Endometrial microvascular endothelial cells (primary cell): ENCODE data around the gene FASN. TPM values are rescaled to one million over a fixed set of nuclear protein-coding genes. Genes with fewer than 3 reads are reported as not detected.

Source experiments
- in situ Hi-C: cut with HindIII; loops from 2 replicates; pipeline ENCODE4 v1.10.0; 2017; ENCODE audit warnings: low sequenced_read_pairs, low pct_unique_long_range_greater_than_20kb; ENCODE audit errors: inconsistent ontology term
- total RNA-seq: library from RNA; depleted of rRNA; stranded (reverse); fragments of >200 nt; gene quantifications from one replicate; pipeline ENCODE4 v1.2.3, GENCODE V29; 2015; ENCODE audit errors: inconsistent ontology term

FASN gene
- total RNA-seq, 1 donor from 2014 or later = 76.7 TPM

GRCh38 chr17:82080789-82081464, 17.1 kb downstream of the FASN start:
- in situ Hi-C loops = no loop called here

GRCh38 chr17:82080048-82080788, 17.8 kb downstream of the FASN start:
- in situ Hi-C loops = no loop called here

- in situ Hi-C loops = no loop called here
Measured at GRCh38 chr17:82079001-82079677, 18.9 kb downstream of the FASN start.

DNA sequence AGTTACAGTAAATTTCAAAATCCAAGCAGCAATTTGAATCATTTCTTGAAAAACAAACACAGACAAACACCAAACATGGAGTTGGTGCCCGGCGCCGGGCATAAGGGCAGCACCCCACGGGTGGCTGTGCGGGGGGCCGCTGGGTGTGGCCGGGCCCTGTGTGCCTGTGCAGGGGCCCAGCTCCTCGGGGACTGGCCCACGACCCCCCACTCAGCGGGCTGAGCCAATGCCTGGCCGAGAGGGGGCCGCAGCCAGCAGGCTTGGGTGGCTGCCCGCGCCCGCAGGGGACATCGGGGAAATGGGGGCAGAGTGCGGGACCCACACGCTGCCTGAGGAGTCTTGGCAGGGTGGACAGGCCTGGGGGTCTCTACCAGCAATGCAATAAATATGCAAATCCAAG, 19.6 kb downstream of the FASN start:
- in situ Hi-C loops = no loop called here

- in situ Hi-C loops = no loop called here
Measured at GRCh38 chr17:82077617-82078358, 20.2 kb downstream of the FASN start.

DNA sequence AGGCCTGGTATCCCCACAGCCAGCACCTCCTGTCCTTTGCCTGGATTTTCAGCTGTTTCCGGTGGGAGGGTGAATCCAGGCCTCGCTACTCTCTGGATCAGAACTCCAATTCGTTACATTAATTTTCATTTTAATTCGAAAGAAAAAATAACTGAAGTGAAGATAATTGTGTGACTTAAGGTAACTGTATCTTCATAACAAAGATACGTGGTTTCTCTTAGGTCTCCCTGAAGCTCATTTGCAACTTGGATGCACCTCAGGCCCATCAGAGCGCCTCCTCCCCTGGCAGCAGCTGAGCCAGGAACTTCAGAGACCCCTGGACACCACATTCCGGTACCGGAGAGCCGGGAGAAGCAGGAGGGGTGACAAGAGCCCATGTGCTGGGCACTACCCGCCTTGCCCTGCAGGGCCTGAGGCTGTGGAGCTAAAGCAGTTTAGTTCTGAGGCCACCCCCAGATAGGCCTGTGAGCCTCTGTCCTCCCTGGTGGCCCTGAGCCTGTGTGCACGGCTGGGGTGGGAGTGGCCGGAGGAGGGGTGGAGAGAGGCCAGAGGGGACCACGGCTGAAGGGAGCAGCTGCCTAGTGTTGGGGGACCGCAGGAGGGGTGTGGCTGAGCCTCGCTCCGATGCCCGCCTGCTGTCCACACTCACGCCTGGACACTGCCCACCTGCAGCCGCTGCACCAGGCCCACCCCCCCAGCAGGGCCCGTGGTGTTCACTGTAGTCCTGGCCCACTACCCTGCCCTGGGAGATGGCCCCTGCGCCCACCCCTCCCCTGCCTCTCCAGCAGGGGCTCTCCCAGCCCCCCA, 21.0 kb downstream of the FASN start:
- in situ Hi-C loops = no loop called here

DNA sequence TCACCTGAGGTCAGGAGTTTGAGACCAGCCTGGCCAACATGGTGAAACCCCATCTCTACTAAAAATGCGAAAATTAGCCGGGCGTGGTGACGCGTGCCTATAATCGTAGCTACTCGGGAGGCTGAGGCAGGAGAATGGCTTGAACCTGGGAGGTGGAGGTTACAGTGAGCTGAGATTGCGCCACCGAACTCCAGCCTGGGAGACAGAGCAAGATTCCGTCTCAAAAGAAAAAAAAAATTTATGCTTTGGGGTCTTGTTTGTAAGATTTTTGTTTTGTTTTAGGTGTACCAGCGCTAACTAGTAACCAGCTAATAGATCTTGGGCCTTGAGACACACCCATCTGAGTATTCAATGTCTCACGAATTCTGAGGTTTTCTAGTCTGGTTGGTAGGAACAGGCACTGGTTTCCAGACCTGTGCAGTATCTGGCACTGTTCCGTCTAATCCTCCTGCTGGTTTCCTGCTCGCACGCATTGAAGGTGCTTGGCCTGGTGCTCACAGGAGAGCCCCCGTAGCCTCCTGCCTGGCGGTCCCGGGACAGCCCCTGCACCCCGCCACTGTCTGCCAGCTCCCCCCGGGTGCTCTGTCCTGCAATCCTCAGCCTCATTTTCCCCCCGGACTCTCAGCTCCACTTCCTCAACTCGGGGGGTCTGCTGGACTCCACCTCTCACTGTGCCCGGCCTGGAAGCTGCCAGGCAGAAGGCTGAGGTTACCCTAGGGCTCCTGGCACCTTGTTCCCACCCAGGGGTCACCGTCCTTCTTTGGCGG, 21.8 kb downstream of the FASN start:
- in situ Hi-C loops = no loop called here

DNA sequence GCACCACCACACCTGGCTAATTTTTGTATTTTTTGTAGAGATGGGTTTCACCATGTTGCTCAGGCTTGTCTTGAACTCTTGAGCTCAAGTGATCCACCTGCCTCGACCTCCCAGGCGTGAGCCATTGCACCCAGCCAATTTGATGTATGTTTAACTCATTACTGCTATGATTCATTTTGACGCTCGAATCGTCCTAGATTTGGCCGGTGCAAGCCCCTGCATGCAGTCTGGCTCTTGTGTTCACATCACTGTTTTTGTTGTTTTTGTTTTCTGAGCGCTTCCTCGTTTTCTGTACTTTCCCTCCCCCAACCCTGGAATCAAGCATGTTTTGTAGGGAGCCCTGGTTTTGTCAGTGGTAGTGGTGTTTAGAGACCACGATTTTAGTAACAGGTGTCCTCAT, 24.6 kb downstream of the FASN start:
- in situ Hi-C loops = no loop called here

GRCh38 chr17:82072827-82073226, 25.2 kb downstream of the FASN start:
- in situ Hi-C loops = no loop called here

GRCh38 chr17:82070611-82071010, 27.4 kb downstream of the FASN start:
- in situ Hi-C loops = no loop called here

GRCh38 chr17:82065638-82066303, 32.3 kb downstream of the FASN start, which contains the start of gene DUS1L:
TSS of gene DUS1L (minus strand) at chr17:82065804. CDS start at chr17:82065059, 745 bp downstream.
- in situ Hi-C loops = no loop called here

GRCh38 chr17:82065193-82065637, 32.8 kb downstream of the FASN start:
- in situ Hi-C loops = no loop called here

- in situ Hi-C loops = no loop called here
Measured at GRCh38 chr17:82064433-82065192, 33.4 kb downstream of the FASN start.

- in situ Hi-C loops = no loop called here
Measured at GRCh38 chr17:82063424-82064415, 34.3 kb downstream of the FASN start.

DNA sequence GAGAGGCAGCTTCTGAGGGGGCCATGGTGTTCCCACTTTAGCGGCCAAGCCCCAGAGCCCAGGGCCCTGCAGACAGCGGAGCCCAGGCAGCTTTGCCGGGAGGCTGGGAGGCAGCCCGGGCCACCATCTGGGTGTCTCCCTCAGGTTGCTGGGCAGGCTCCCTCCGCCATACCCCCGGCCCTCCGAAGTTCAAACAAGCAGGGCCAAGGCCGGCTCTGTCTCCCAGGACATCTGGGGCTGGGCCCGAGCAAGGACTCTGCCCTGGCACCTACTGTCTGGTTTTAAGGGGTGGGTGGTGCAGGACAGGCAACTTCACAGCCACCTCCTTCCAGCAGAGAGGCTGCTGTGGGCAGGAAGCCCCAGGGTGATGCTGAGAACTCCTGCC, 35.1 kb downstream of the FASN start:
- in situ Hi-C loops = no loop called here
